Islet precursor cell (in vitro differentiated cells): Measurements from ENCODE around the gene ZNF362.

Experiments
- DNase-seq: peaks from one replicate; pipeline ENCODE4 v3.0.0-alpha.2; 2018

ZNF362 gene

GRCh38 chr1:33268927-33269610 is 12.8 kb downstream of the ZNF362 start:
- DNase-seq, result no peak

GRCh38 chr1:33269621-33270020 is 13.3 kb downstream of the ZNF362 start:
- no peak for DNase-seq

- no peak for DNase-seq
Observed at GRCh38 chr1:33270379-33270778, 14.1 kb downstream of the ZNF362 start.

GRCh38 chr1:33270808-33271465 is 14.6 kb downstream of the ZNF362 start:
- no peak for DNase-seq

- DNase-seq, result no peak
Observed at GRCh38 chr1:33271666-33272505, 15.6 kb downstream of the ZNF362 start.

GRCh38 chr1:33272509-33272908 is 16.2 kb downstream of the ZNF362 start:
- no peak for DNase-seq

GRCh38 chr1:33272930-33273329 is 16.6 kb downstream of the ZNF362 start:
- DNase-seq, result no peak

- no peak for DNase-seq
Observed at GRCh38 chr1:33273406-33273805, 17.1 kb downstream of the ZNF362 start.

GRCh38 chr1:33273961-33274371 is 17.7 kb downstream of the ZNF362 start:
- no peak for DNase-seq

- no peak for DNase-seq
Observed at GRCh38 chr1:33274446-33274845, 18.2 kb downstream of the ZNF362 start.

GRCh38 chr1:33275195-33275594 is 18.9 kb downstream of the ZNF362 start:
- no peak for DNase-seq

GRCh38 chr1:33275706-33276572 is 19.6 kb downstream of the ZNF362 start:
- no peak for DNase-seq

- no peak for DNase-seq
Observed at GRCh38 chr1:33276573-33277298, 20.4 kb downstream of the ZNF362 start.

GRCh38 chr1:33277488-33278084 is 21.3 kb downstream of the ZNF362 start:
- DNase-seq, result no peak

- no peak for DNase-seq
Observed at GRCh38 chr1:33280091-33280661, 23.9 kb downstream of the ZNF362 start.

- DNase-seq, result no peak
Observed at GRCh38 chr1:33281554-33282303, 25.4 kb downstream of the ZNF362 start.

- DNase-seq, result no peak
Observed at GRCh38 chr1:33282791-33283190, 26.5 kb downstream of the ZNF362 start.

- DNase-seq, result no peak
Observed at GRCh38 chr1:33284049-33284448, 27.8 kb downstream of the ZNF362 start.

GRCh38 chr1:33286451-33287185 is 30.3 kb downstream of the ZNF362 start:
- no peak for DNase-seq

- no peak for DNase-seq
Observed at GRCh38 chr1:33287317-33287716, 31.0 kb downstream of the ZNF362 start.
